Endothelial cell (in vitro differentiated cells): Measurements from ENCODE around the gene PHEX. TPM values are rescaled to one million over a fixed set of nuclear protein-coding genes. Genes with fewer than 3 reads are reported as not detected.

Source experiments
- DNase-seq: peaks from one replicate; pipeline ENCODE4 v3.0.0; 2021; ENCODE audit warnings: low spot score
- H3K27ac Mint-ChIP-seq: one replicate; pipeline ENCODE4 v1.8.0; 2021; ENCODE audit warnings: mixed read lengths, inconsistent platforms; ENCODE audit not compliant: unreplicated experiment
- H3K27me3 Mint-ChIP-seq: one replicate; pipeline ENCODE4 v1.8.0; 2021; ENCODE audit warnings: mild to moderate bottlenecking, moderate library complexity, mixed read lengths, inconsistent platforms; ENCODE audit not compliant: unreplicated experiment
- H3K36me3 Mint-ChIP-seq: one replicate; pipeline ENCODE4 v1.8.0; 2021; ENCODE audit warnings: mild to moderate bottlenecking, low read depth, mixed read lengths, inconsistent platforms; ENCODE audit not compliant: unreplicated experiment
- H3K4me1 Mint-ChIP-seq: one replicate; pipeline ENCODE4 v1.8.0; 2021; ENCODE audit warnings: mild to moderate bottlenecking, mixed read lengths, inconsistent platforms; ENCODE audit not compliant: unreplicated experiment
- H3K4me3 Mint-ChIP-seq: one replicate; pipeline ENCODE4 v1.8.0; 2021; ENCODE audit warnings: mild to moderate bottlenecking, mixed read lengths, inconsistent platforms; ENCODE audit not compliant: unreplicated experiment
- H3K9me3 Mint-ChIP-seq: one replicate; pipeline ENCODE4 v1.8.0; 2021; ENCODE audit warnings: mixed read lengths, inconsistent platforms; ENCODE audit not compliant: unreplicated experiment
- CTCF ChIP-seq: fragments of 200-600 bp; sonication (generic); IDR thresholded peaks from one replicate; pipeline ENCODE4 v1.5.0; 2021; ENCODE audit warnings: antibody characterized with exemption; ENCODE audit not compliant: unreplicated experiment
- total RNA-seq: library from RNA; stranded (reverse); fragmentation: NEBNext Ultra II Directional; extraction: Animal tissue kit (Norgen Biotek cat#: 25700); gene quantifications from one replicate; pipeline ENCODE4 v1.2.1, GENCODE V29; 2021; ENCODE audit not compliant: unreplicated experiment

Gene PHEX
- total RNA-seq, 1 donor from 2014 or later, result 0.46 TPM

GRCh38 chrX:22124098-22124497 lies 92.0 kb downstream of the PHEX start:
- Mint-ChIP-seq H3K4me1 (no peaks in the 10 kb centered on the region), H3K4me3 (no peak overlapping the region), H3K9me3 (no peaks in the 10 kb centered on the region), H3K36me3 (no peaks in the 10 kb centered on the region), H3K27ac (no peak overlapping the region), H3K27me3 (no peaks in the 10 kb centered on the region)
- no peak for TF ChIP-seq CTCF
- no peak for DNase-seq

GRCh38 chrX:22125481-22125880 lies 93.4 kb downstream of the PHEX start:
- DNase-seq, result no peak
- Mint-ChIP-seq H3K9me3 (no peaks in the 10 kb centered on the region), H3K4me1 (no peaks in the 10 kb centered on the region), H3K27me3 (no peaks in the 10 kb centered on the region), H3K27ac (no peak overlapping the region), H3K36me3 (no peaks in the 10 kb centered on the region), H3K4me3 (no peak overlapping the region)
- no peak for TF ChIP-seq CTCF

- DNase-seq, result no peak
- no peaks in the 10 kb centered on the region for H3K36me3 Mint-ChIP-seq
- no peaks in the 10 kb centered on the region for H3K27me3 Mint-ChIP-seq
- no peak overlapping the region for H3K27ac Mint-ChIP-seq
- H3K9me3 Mint-ChIP-seq, result no peaks in the 10 kb centered on the region
- no peak for TF ChIP-seq CTCF
- no peak overlapping the region for H3K4me3 Mint-ChIP-seq
- no peaks in the 10 kb centered on the region for H3K4me1 Mint-ChIP-seq
Measured at GRCh38 chrX:22126327-22126726, 94.2 kb downstream of the PHEX start.

DNA sequence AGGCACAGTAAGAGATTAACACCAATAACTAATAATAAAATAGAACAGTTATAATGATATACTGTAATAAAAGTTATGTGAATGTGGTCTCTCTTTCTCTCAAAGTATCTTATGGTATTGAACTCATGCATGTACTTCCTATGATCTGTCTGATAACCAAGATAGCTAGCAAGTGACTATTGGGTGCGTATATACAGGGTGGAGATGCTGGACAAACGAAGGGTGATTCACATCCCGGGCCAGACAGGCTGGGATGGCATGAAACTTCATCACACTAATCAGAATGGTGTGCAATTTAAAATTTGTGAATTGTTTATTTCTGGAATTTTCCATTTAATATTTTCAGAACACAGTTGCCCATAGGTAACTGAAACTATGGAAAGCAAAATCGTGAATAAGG lies 96.8 kb downstream of the PHEX start:
- no peaks in the 10 kb centered on the region for H3K36me3 Mint-ChIP-seq
- no peak for DNase-seq
- no peak overlapping the region for H3K27ac Mint-ChIP-seq
- no peaks in the 10 kb centered on the region for H3K27me3 Mint-ChIP-seq
- H3K9me3 Mint-ChIP-seq, result no peaks in the 10 kb centered on the region
- TF ChIP-seq CTCF, result no peak
- no peak overlapping the region for H3K4me3 Mint-ChIP-seq
- no peaks in the 10 kb centered on the region for H3K4me1 Mint-ChIP-seq

GRCh38 chrX:22134681-22135080 lies 102.6 kb downstream of the PHEX start:
- Mint-ChIP-seq H3K36me3 (peaks cover 3% of the 10 kb centered on the region), H3K4me3 (no peak overlapping the region), H3K4me1 (peaks cover 3% of the 10 kb centered on the region), H3K9me3 (no peaks in the 10 kb centered on the region), H3K27me3 (no peaks in the 10 kb centered on the region), H3K27ac (no peak overlapping the region)
- no peak for DNase-seq
- TF ChIP-seq CTCF, result no peak
